Medulla oblongata (tissue), 1 donor: ENCODE measurements around the gene DAB2IP.

Source experiments
- DNase-seq: peaks from one replicate; pipeline ENCODE4 v3.0.0-alpha.2; 2015; ENCODE audit errors: extremely low spot score

DAB2IP gene

GRCh38 chr9:121684381-121685145 is 33.1 kb downstream of the DAB2IP start:
- peak; percentile 35 for DNase-seq

GRCh38 chr9:121685146-121685794 is 33.8 kb downstream of the DAB2IP start:
- no peak for DNase-seq

- no peak for DNase-seq
Measured at GRCh38 chr9:121685795-121686377, 34.5 kb downstream of the DAB2IP start.

- peak; percentile 80 for DNase-seq
Measured at GRCh38 chr9:121686930-121687541, 35.6 kb downstream of the DAB2IP start.

GRCh38 chr9:121688146-121688680 is 36.8 kb downstream of the DAB2IP start:
- no peak for DNase-seq

GRCh38 chr9:121688681-121689080 is 37.2 kb downstream of the DAB2IP start:
- no peak for DNase-seq

GRCh38 chr9:121689461-121690157 is 38.2 kb downstream of the DAB2IP start:
- DNase-seq, result no peak

GRCh38 chr9:121690316-121690715 is 38.9 kb downstream of the DAB2IP start:
- no peak for DNase-seq

- DNase-seq, result no peak
Measured at GRCh38 chr9:121690766-121691165, 39.3 kb downstream of the DAB2IP start.

GRCh38 chr9:121691890-121692289 is 40.5 kb downstream of the DAB2IP start:
- DNase-seq, result peak; percentile 57

- no peak for DNase-seq
Measured at GRCh38 chr9:121692606-121693387, 41.4 kb downstream of the DAB2IP start.

GRCh38 chr9:121693388-121693670 is 41.9 kb downstream of the DAB2IP start:
- DNase-seq, result no peak

GRCh38 chr9:121694001-121694400 is 42.6 kb downstream of the DAB2IP start:
- no peak for DNase-seq

GRCh38 chr9:121694600-121694999 is 43.2 kb downstream of the DAB2IP start:
- DNase-seq, result no peak

GRCh38 chr9:121696930-121697329 is 45.5 kb downstream of the DAB2IP start:
- no peak for DNase-seq

GRCh38 chr9:121698627-121699570 is 47.5 kb downstream of the DAB2IP start:
- DNase-seq, result peak; percentile 29

GRCh38 chr9:121699571-121700164 is 48.2 kb downstream of the DAB2IP start:
- DNase-seq, result no peak

GRCh38 chr9:121700165-121700831 is 48.9 kb downstream of the DAB2IP start:
- peak; percentile 45 for DNase-seq

- DNase-seq, result no peak
Measured at GRCh38 chr9:121700832-121701419, 49.5 kb downstream of the DAB2IP start.
